HUES48 (cell line): Measurements from ENCODE around the gene KIF6.

Experiments
- H3K27ac ChIP-seq: one replicate; pipeline ENCODE4 v1.7.0; 2013; ENCODE audit warnings: low read depth, low read length, inconsistent platforms
- H3K27me3 ChIP-seq: 2 replicates; pipeline ENCODE4 v1.6.1; 2013; ENCODE audit warnings: mild to moderate bottlenecking, low read length; ENCODE audit not compliant: control insufficient read depth, insufficient read depth
- H3K36me3 ChIP-seq: 2 replicates; pipeline ENCODE4 v1.6.1; 2013; ENCODE audit warnings: low read length; ENCODE audit not compliant: control insufficient read depth, insufficient read depth
- H3K4me1 ChIP-seq: 2 replicates; pipeline ENCODE4 v1.6.1; 2013; ENCODE audit warnings: mild to moderate bottlenecking, low read length; ENCODE audit not compliant: control insufficient read depth, insufficient read depth
- H3K4me3 ChIP-seq: 2 replicates; pipeline ENCODE4 v1.5.1; 2013; ENCODE audit warnings: mild to moderate bottlenecking, low read depth, low read length
- H3K9ac ChIP-seq: 2 replicates; pipeline ENCODE4 v1.6.1; 2013; ENCODE audit warnings: mild to moderate bottlenecking, low read depth, low read length, moderate library complexity
- H3K9me3 ChIP-seq: 2 replicates; pipeline ENCODE4 v1.6.1; 2013; ENCODE audit warnings: low read length; ENCODE audit not compliant: control insufficient read depth, insufficient read depth

KIF6 gene

DNA sequence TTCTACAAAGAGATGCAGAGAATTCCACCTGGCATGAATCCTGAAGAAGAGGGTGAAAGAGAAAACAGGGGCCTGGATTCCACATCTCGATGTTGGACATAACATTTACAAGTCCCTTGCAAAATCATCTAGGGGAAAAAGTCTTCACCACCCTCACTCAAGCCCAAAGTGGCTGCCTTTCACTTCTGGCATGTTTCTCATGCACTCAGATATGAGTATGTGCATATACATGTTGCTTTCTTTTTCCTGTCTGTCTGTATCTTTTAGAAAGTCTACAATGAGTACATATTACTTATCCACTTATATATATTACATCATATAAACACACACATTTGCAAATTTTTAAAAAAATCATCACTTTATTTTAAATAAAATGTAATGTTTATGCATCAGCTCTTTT, 159.3 kb downstream of the KIF6 start:
- Histone ChIP-seq H3K27ac (no peak overlapping the region), H3K9ac (no peak overlapping the region), H3K27me3 (no peaks in the 10 kb centered on the region), H3K4me3 (no peak overlapping the region), H3K9me3 (no peaks in the 10 kb centered on the region), H3K36me3 (no peaks in the 10 kb centered on the region), H3K4me1 (no peaks in the 10 kb centered on the region)

DNA sequence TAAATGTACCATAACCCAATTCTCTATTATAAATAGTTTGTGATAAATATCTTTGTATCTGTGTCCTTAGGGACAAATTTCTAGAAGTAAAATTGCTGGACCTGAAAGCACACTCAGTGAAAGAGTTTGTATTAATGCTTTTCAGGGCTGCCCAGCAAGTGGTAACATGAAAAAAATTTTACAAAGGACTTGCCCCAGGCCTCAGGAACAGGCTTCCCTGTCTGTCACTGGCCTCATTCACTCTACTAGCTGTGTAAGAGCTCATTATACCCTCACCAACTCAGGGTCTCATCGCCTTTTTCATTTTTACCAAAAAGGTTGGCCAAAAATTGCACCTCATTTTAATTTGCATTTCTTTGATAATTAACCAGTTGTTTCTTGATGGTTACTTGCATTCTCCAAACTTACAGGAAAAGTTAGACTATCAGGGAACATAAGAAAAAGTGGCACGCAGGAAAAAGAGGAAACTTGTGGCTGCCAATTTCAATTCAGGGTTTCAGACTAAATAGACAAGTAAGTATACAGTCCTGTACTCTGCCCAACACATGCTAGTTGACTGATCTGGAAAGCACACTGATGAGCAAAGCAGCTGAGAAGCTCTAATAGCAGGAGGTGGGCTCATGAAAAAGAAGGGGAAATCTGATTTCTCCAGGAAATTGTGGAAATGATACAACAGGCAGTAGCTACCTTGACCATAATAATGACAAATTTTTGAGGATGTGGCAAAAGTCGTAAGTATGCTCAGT, 161.5 kb downstream of the KIF6 start:
- Histone ChIP-seq H3K4me3 (no peak overlapping the region), H3K36me3 (no peaks in the 10 kb centered on the region), H3K27ac (no peak overlapping the region), H3K9me3 (no peaks in the 10 kb centered on the region), H3K4me1 (no peaks in the 10 kb centered on the region), H3K27me3 (no peaks in the 10 kb centered on the region), H3K9ac (no peak overlapping the region)

DNA sequence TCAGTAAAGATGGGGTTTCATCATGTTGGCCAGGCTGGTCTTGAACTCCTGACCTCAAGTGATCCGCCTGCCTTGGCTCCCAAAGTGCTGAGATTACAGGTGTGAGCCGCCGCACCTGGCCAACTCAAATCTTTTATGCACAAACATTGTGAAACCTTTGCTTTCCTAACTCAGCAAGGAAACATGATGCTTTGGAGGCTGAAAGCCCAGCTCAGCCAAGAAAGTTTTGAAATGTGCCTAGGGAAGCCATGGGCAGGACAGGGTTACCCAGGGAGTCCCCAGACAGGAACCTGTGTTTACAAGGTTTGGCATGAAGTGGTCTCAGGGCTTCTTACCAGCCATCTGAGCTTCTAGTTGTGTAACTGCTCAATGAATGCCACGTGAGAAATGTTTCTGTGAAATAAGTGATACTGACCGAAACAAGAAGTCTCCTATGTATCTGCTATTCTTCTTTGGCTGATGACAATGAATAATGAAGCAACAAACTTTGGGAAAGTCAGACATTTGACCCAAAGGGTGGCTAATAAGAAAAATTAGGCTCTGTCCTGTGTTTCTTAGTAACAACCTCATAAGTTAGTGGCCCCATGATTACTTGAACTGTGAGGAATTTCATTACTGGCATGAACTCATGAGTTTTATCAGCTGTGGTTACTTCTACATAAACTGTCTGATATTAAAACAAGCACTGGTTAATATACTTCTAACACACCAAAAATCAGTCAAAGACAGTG, 163.5 kb downstream of the KIF6 start:
- no peak overlapping the region for H3K4me3 ChIP-seq

DNA sequence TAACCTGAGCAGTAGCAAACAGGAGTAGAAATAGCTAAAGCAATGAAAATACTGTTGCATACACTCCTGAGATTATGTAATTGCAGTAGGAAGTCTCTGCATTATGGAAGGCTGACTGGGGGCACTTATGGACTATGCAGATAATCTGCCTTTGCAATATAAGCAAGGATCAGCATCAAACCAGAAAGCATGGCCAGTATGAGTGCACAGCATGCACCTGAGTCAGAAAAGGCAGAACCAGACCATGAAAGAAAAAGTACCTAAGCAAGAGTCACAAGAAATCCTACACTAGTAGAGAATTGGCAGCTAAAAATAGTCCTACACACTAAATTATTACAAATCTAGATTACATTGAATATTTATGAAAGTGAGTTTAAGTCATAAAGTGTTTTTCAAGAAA, 164.3 kb downstream of the KIF6 start:
- H3K27me3 ChIP-seq: no peaks in the 10 kb centered on the region
- H3K36me3 ChIP-seq: no peaks in the 10 kb centered on the region
- H3K27ac ChIP-seq: no peak overlapping the region
- H3K9ac ChIP-seq: no peak overlapping the region
- H3K4me3 ChIP-seq: no peak overlapping the region
- no peaks in the 10 kb centered on the region for H3K9me3 ChIP-seq
- no peaks in the 10 kb centered on the region for H3K4me1 ChIP-seq

More for the DNA sequence above, 163.5 kb downstream of the KIF6 start:
- Histone ChIP-seq H3K27ac (no peak overlapping the region), H3K9ac (no peak overlapping the region), H3K36me3 (no peaks in the 10 kb centered on the region), H3K27me3 (no peaks in the 10 kb centered on the region), H3K9me3 (no peaks in the 10 kb centered on the region), H3K4me1 (no peaks in the 10 kb centered on the region)

DNA sequence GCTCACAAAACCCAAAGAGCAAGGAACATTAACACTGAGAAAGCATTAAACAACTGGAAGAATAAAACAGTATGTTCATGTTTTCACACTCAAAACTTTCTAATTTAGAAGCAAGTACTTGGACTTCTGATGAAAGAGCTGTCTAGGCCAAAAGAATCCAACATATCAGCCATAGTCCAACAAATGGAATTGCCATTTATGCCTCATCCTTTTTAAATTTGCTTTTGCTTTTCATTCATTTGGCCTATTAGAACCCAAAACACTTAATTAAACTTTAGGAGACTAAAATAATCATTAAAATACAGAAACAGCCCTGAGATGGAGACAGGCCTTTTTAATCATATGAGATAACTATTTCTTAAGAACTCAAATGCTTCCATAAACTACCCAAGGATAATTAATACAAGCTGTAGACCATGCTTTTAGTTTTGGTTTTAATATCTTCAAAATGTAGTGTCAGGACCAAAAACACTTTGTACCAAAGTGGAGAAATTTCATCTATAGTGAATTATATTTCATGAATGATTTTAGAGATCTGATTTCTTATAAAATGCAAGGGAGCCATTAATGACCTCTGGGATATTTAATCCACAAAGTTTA, 166.5 kb downstream of the KIF6 start:
- Histone ChIP-seq H3K27ac (no peak overlapping the region), H3K4me3 (no peak overlapping the region), H3K9me3 (no peaks in the 10 kb centered on the region), H3K4me1 (0 out of 2 replicates have a peak, but pooled peaks cover 1% of the 10 kb centered on the region), H3K9ac (no peak overlapping the region), H3K36me3 (no peaks in the 10 kb centered on the region), H3K27me3 (no peaks in the 10 kb centered on the region)

DNA sequence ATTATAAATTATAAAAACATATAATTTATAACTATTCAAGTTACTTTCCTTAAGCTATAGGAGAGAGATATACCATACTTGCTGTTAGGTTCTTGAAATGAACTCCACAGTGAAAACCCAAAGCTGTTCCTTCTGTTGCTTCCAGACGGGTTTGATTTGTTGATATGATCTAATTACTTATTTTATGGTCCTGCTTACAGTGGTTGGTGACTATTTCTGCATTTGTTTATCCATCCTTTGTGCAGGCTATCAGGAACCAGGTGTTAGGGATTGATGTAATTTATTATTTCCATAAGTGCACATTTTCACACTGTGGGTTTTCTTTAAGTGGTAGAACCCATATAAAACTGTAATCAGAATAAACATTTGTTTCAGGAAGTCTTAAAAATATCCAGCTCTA, 167.1 kb downstream of the KIF6 start:
- no peaks in the 10 kb centered on the region for H3K9me3 ChIP-seq
- no peaks in the 10 kb centered on the region for H3K27me3 ChIP-seq
- no peak overlapping the region for H3K4me3 ChIP-seq
- no peak overlapping the region for H3K27ac ChIP-seq
- H3K4me1 ChIP-seq: peaks cover 7% of the 10 kb centered on the region
- H3K9ac ChIP-seq: no peak overlapping the region
- no peaks in the 10 kb centered on the region for H3K36me3 ChIP-seq

DNA sequence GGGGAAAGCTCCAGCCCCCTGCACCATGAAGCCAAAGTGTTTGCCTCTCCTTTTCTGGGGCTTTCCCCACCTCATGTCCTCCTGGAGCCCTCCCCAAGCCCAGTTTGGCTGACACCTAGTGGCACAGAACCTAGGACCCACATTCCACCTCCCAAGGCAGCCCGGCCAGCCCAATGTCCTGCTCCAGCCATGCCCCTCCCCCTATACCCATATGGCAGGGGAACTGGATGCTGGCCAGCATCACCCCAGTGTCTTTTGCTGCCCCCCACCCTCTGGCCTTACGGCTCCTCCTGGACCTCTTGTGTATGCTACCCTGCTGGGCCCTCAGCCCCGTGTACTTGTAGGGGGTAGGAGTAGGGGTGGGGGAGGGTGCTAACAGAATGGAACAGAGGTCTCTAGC, 170.1 kb downstream of the KIF6 start:
- no peak overlapping the region for H3K4me3 ChIP-seq
- no peaks in the 10 kb centered on the region for H3K27me3 ChIP-seq
- no peak overlapping the region for H3K9ac ChIP-seq
- H3K9me3 ChIP-seq: no peaks in the 10 kb centered on the region
- no peak overlapping the region for H3K27ac ChIP-seq
- H3K36me3 ChIP-seq: no peaks in the 10 kb centered on the region
- H3K4me1 ChIP-seq: peaks cover 16% of the 10 kb centered on the region

DNA sequence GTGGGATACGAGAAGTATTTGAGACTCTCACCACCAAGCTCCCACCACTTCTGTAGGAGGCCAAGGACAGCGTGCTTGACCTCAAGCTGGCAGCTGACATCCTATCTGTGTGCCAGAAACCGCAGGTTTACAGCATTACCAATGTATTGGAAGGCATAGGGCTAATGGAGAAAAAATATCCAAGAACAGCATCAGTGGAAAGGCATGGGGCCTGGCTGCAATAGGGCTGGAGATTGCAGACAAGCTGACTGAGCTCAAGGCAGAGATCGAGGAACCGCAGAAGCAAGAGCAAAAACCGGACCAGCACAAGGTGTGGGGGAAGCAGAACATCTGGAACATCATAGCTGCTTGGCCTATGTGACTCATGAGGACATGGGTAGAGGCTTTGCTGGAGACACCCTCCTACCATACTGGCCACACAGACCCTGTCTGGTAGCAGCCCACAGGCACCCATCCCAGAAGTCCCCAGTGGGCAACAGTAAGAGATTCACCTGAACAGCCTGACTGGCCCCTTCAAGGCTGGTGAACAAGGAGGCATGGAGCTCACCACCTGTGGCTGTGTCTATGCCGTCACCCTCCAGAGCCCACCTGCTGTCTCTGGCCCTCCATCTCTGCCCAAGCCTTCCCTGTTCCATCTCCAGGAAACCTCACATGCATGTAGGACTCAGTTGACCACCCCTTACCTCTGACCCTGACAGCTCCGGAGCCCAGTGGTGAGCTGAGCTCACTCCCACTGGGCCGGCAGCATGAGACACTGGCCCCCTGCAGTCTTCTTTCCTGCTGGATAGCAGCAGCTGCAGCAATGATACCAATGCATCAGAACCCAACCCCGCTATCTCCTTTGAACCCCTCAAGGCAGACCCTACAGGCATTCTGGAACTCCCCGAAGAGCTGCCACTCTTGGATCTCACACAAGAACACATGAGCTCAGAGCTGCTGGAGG, 171.1 kb downstream of the KIF6 start:
- Histone ChIP-seq H3K27me3 (no peaks in the 10 kb centered on the region), H3K9ac (no peak overlapping the region), H3K4me1 (peaks cover 16% of the 10 kb centered on the region), H3K4me3 (no peak overlapping the region), H3K9me3 (no peaks in the 10 kb centered on the region), H3K27ac (no peak overlapping the region), H3K36me3 (no peaks in the 10 kb centered on the region)

DNA sequence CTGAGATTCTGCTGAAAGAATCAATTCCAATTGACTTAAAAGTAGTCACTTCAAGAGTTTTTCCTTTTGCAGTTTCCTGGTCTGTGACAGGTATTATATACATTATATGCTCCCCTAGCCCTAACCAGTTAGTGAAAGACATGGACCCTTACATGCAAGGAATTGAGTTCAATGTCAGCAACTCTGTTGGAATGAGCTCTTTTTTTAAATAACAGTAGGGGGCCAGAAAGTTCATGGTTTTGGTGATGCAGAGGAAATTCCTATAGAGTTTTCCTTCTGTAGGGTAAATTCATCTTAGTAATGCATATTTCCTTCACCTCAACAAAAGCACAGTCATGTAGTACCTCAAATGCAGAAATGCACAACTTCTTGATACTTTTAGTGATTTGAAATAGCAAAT, 172.2 kb downstream of the KIF6 start:
- Histone ChIP-seq H3K36me3 (no peaks in the 10 kb centered on the region), H3K9me3 (no peaks in the 10 kb centered on the region), H3K9ac (no peak overlapping the region), H3K27ac (peak overlapping the region; percentile 16), H3K27me3 (no peaks in the 10 kb centered on the region), H3K4me1 (peaks cover 16% of the 10 kb centered on the region), H3K4me3 (no peak overlapping the region; the same call in 1 of the 2 replicates)

DNA sequence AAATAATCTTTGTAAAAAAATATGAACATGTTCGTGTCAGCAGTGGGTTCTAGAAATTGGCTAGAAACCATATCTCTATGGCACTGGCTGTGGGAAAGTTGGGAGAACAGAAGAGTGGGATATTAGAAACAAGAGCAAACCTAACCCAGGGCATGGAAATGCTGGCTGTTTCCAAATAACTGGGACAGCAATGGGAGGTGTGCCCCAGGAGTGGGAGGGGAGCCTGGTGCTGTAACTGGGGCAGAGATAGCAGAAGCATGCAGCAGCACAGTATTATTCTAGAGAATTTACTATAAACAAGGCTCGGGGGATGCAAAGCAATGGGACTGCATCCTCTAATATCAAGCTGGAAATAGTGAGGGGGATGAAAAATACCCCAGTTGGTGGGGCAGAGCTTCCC, 175.0 kb downstream of the KIF6 start:
- H3K4me1 ChIP-seq: peaks cover 16% of the 10 kb centered on the region
- H3K27me3 ChIP-seq: no peaks in the 10 kb centered on the region
- no peaks in the 10 kb centered on the region for H3K36me3 ChIP-seq
- H3K27ac ChIP-seq: no peak overlapping the region
- no peaks in the 10 kb centered on the region for H3K9me3 ChIP-seq
- H3K9ac ChIP-seq: no peak overlapping the region
- H3K4me3 ChIP-seq: no peak overlapping the region
